ENCODE data around the gene LYPLAL1.

DNA sequence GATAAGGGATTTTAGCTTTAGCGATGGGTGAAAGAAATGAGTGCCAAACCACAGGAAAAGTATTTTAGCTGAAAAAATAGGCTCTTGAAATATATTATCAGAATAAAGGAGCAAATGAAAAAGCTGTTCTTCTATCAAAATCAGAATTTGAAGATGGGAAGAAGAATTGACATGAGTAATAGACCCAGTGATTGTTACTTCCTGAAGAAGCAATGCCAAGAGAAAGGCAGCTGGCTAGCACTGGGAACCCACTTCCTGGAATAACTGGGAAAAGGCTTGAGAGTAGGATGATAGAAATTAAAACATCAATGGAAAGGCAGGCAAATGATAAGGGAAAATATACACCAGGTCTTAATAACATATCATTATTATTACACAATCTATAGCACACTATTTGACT is 29.9 kb upstream of the LYPLAL1 start:
- no peak for TF ChIP-seq CTCF (IDR thresholded peaks at IDR 0.05; ENCODE audit: insufficient read depth, low read depth, low read length)
- TF ChIP-seq EZH2 (IDR thresholded peaks at IDR 0.05; ENCODE audit: insufficient read depth, low read length): no peak

All from astrocyte (in vitro differentiated cells and primary cell).